Measurements from ENCODE around the gene FAF1. TPM values are rescaled to one million over a fixed set of nuclear protein-coding genes. Genes with fewer than 3 reads are reported as not detected.
A peak's percentile ranks its signal among the peaks of the same experiment; 100 is the strongest.

Gene FAF1
- total RNA-seq, 4 donors from 2014 or later = 23.8 to 64.6 (median 43.9) TPM

- Histone ChIP-seq H3K27me3 (no peaks in the 10 kb centered on the region), H3K36me3 (no peaks in the 10 kb centered on the region), H3K4me1 (peaks cover 0 to 59% (median 7%) of the 10 kb centered on the region in 3 donors), H3K27ac (no peak overlapping the region), H3K4me3 (no peak overlapping the region), H3K9me3 (no peaks in the 10 kb centered on the region)
- DNase-seq = no peak
- intact Hi-C loops (cut with DNase I) = no loop called here
- TF ChIP-seq CTCF (IDR thresholded peaks at IDR 0.05) (no peak), POLR2A (IDR thresholded peaks at IDR 0.05) (no peak)
Measured at GRCh38 chr1:50703240-50703639, 256.8 kb downstream of the FAF1 start.

DNA sequence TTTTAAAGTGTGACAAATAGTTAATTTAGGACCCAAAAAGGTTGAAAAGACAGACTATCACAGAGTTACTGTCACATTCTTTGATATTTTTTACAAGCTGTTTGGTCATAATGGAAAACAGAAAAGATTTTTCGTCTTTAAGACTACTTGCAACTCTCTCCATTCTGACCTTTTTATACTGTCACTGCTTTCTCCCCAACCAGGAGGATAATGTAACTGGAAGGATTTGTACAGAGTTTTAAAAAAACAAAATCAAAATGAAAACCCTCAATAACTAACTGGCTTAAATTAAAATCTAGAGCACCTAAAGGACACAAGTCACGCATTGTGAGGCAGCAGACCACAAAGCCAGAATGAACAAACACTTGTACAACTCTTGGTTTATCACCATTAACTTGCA is 257.7 kb downstream of the FAF1 start:
- Histone ChIP-seq H3K36me3 (no peaks in the 10 kb centered on the region), H3K27ac (no peak overlapping the region), H3K4me3 (no peak overlapping the region), H3K9me3 (no peaks in the 10 kb centered on the region), H3K27me3 (no peaks in the 10 kb centered on the region), H3K4me1 (peaks cover 0 to 51% (median 7%) of the 10 kb centered on the region in 3 donors)
- DNase-seq = no peak
- 89 to 91% methylated on average over 2 of the region's 2 CpGs for WGBS, 2 donors
- intact Hi-C loops (cut with DNase I) = no loop called here
- no peak for TF ChIP-seq POLR2A (IDR thresholded peaks at IDR 0.05)
- no peak for TF ChIP-seq CTCF (IDR thresholded peaks at IDR 0.05)

GRCh38 chr1:50701706-50702317 is 258.3 kb downstream of the FAF1 start:
- WGBS, 2 donors = 15 to 35% methylated on average over 1 of the region's 1 CpG
- Histone ChIP-seq H3K4me1 (peaks cover 0 to 45% (median 7%) of the 10 kb centered on the region in 3 donors), H3K27ac (no peak overlapping the region), H3K27me3 (no peaks in the 10 kb centered on the region), H3K9me3 (no peaks in the 10 kb centered on the region), H3K4me3 (peak overlapping the region in 1 of 4 donors; percentile 9), H3K36me3 (no peaks in the 10 kb centered on the region)
- intact Hi-C loops (cut with DNase I) = no loop called here
- no peak for DNase-seq
- no peak for TF ChIP-seq CTCF (IDR thresholded peaks at IDR 0.05)
- TF ChIP-seq POLR2A (IDR thresholded peaks at IDR 0.05) = no peak

DNA sequence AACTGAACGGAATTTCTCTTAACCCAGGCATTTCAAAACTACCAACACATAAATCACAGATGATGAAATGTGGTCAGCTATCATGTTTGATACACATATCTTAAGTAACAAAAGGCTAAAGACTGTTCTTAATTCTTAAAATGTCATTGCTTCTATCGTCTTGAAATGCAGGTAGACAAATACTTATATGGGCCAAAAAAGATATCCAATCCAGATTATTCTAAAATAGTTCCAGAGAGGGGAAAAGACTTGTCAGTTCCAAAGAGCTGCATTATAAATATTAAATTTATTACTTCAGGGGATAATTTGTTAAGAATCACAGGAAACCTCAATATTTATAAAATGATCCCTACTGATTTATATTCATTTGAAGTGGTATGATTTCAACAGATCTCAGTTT is 259.4 kb downstream of the FAF1 start:
- intact Hi-C loops (cut with DNase I) = no loop called here
- Histone ChIP-seq H3K36me3 (no peaks in the 10 kb centered on the region), H3K9me3 (no peaks in the 10 kb centered on the region), H3K4me3 (no peak overlapping the region), H3K4me1 (peaks cover 0 to 33% (median 2%) of the 10 kb centered on the region in 3 donors), H3K27ac (no peak overlapping the region), H3K27me3 (no peaks in the 10 kb centered on the region)
- no peak for TF ChIP-seq POLR2A (IDR thresholded peaks at IDR 0.05)
- no peak for TF ChIP-seq CTCF (IDR thresholded peaks at IDR 0.05)
- 72 to 80% methylated on average over 2 of the region's 2 CpGs for WGBS, 2 donors
- DNase-seq = no peak

- no peaks in the 10 kb centered on the region for H3K36me3 ChIP-seq
- intact Hi-C loops (cut with DNase I) = no loop called here
- no peaks in the 10 kb centered on the region for H3K9me3 ChIP-seq
- 85 to 90% methylated on average over 4 of the region's 4 CpGs for WGBS, 2 donors
- H3K27me3 ChIP-seq = no peaks in the 10 kb centered on the region
- H3K27ac ChIP-seq = no peak overlapping the region
- no peak overlapping the region for H3K4me3 ChIP-seq
- TF ChIP-seq CTCF (IDR thresholded peaks at IDR 0.05) = no peak
- TF ChIP-seq POLR2A (IDR thresholded peaks at IDR 0.05) = no peak
- DNase-seq = no peak
- peaks cover 0 to 29% (median 2%) of the 10 kb centered on the region in 3 donors for H3K4me1 ChIP-seq
Measured at GRCh38 chr1:50700214-50700613, 259.9 kb downstream of the FAF1 start.

Measured in esophagus squamous epithelium (tissue), 5 donors.